K562 (cell line): ENCODE data around the gene HSPH1. TPM values are rescaled to one million over a fixed set of nuclear protein-coding genes. Genes with fewer than 3 reads are reported as not detected.
A peak's percentile ranks its signal among the peaks of the same experiment; 100 is the strongest.

ENCODE experiments used
- BHLHE40 ChIP-seq: IDR thresholded peaks from 2 replicates; pipeline ENCODE4 v1.6.1; 2011; ENCODE audit warnings: low read length, improper control_type of control experiment
- ELF1 ChIP-seq: fragments of 200-800 bp; sonication (Bioruptor generic); IDR thresholded peaks from 2 replicates; pipeline ENCODE4 v1.6.1; 2016; ENCODE audit warnings: missing genetic modification characterization, missing compliant biosample characterization
- FUS ChIP-seq: fragments of 200-400 bp; formaldehyde crosslinking; optimal IDR thresholded peaks from 2 replicates; pipeline ENCODE3; 2017; ENCODE audit warnings: low read depth, low read length
- SMARCE1 ChIP-seq: fragments of 450-650 bp; IDR thresholded peaks from 2 replicates; pipeline ENCODE4 v1.7.1; 2016; ENCODE audit warnings: mild to moderate bottlenecking
- ZBTB8A ChIP-seq: fragments of 450-650 bp; IDR thresholded peaks from 2 replicates; pipeline ENCODE4 v1.6.1; 2018; ENCODE audit warnings: mild to moderate bottlenecking, moderate library complexity; ENCODE audit not compliant: partially characterized antibody
- ZEB2 ChIP-seq: fragments of 450-650 bp; IDR thresholded peaks from 2 replicates; pipeline ENCODE4 v1.6.1; 2016
- ZNF316 ChIP-seq: fragments of 450-650 bp; IDR thresholded peaks from 2 replicates; pipeline ENCODE4 v1.6.1; 2016
- ZNF551 ChIP-seq: fragments of 250-450 bp; sonication (Bioruptor Pico); IDR thresholded peaks from 2 replicates; pipeline ENCODE4 v1.5.0; 2021; ENCODE audit warnings: mild to moderate bottlenecking, moderate library complexity
- ZNF75A ChIP-seq: fragments of 450-650 bp; formaldehyde crosslinking; IDR thresholded peaks from 2 replicates; pipeline ENCODE4 v1.4.0; 2020; ENCODE audit warnings: mild to moderate bottlenecking
- polyA plus RNA-seq, 8 experiments: library from polyadenylated mRNA; depleted of rRNA in 4 of 8; stranded (reverse) in 5 of 8; unstranded in 3 of 8; fragments of >200 nt; fragmentation: Nextera tagmentation in 2 of 8; fragmentation: Illumina TruSeq in 1 of 8; extraction: Ambion mirVana in 2 of 8; extraction: Trizol in 1 of 8; gene quantifications; 2 replicates each; pipeline versions ENCODE4 v1.2.1 to v1.2.3, GENCODE V29; 2011 to 2014; ENCODE audit warnings: inconsistent platforms in 1 of 8, missing spikeins in 1 of 8
- total RNA-seq, 7 experiments: library from RNA; depleted of rRNA in 6 of 7; stranded (reverse); fragments of >200 nt in 6 of 7; fragmentation: Illumina TruSeq in 2 of 7; extraction: Trizol in 2 of 7; gene quantifications; 2 replicates each; pipeline versions ENCODE4 v1.2.1 to v1.2.3, GENCODE V29; 2011 to 2021; ENCODE audit warnings: low replicate concordance in 1 of 7
- TF ChIP-seq, protein P1 (sequence below): fragments of 250-450 bp; sonication (Bioruptor Pico); IDR thresholded peaks from 2 replicates; pipeline ENCODE4 v1.6.1; 2021; ENCODE audit warnings: mild to moderate bottlenecking
- TF ChIP-seq, protein P2 (sequence below): sonication (generic); IDR thresholded peaks from 2 replicates; pipeline ENCODE4 v1.6.1; 2016
- TF ChIP-seq, protein P3 (sequence below): fragments of 450-650 bp; IDR thresholded peaks from 2 replicates; pipeline ENCODE4 v1.6.1; 2016; ENCODE audit warnings: low read depth
- TF ChIP-seq, protein P4 (sequence below): fragments of 450-650 bp; IDR thresholded peaks from 2 replicates; pipeline ENCODE4 v1.6.1; 2016
- TF ChIP-seq, protein P5 (sequence below): IDR thresholded peaks from 2 replicates; pipeline ENCODE4 v1.6.1; 2012; ENCODE audit warnings: low read depth, low read length, improper control_type of control experiment, borderline replicate concordance
- TF ChIP-seq, protein P6 (sequence below), 3 experiments: IDR thresholded peaks in 2 of 3; conservative IDR thresholded peaks in 1 of 3; 2 replicates each; pipeline ENCODE4 v1.5.1; 2011 to 2012; ENCODE audit warnings: low read length in 3 of 3, mild to moderate bottlenecking in 3 of 3, control low read depth in 2 of 3, improper control_type of control experiment in 1 of 3, inconsistent platforms in 1 of 3, low read depth in 1 of 3, mixed read lengths in 1 of 3, moderate library complexity in 1 of 3; ENCODE audit not compliant: insufficient read depth in 2 of 3

The HSPH1 gene
- total and polyA plus RNA-seq, 9 of the 15 experiments (the other 6 are each of a cell fraction or from before 2014, with no cell fraction given), result 34.6 to 104 (median 64.7) TPM

DNA sequence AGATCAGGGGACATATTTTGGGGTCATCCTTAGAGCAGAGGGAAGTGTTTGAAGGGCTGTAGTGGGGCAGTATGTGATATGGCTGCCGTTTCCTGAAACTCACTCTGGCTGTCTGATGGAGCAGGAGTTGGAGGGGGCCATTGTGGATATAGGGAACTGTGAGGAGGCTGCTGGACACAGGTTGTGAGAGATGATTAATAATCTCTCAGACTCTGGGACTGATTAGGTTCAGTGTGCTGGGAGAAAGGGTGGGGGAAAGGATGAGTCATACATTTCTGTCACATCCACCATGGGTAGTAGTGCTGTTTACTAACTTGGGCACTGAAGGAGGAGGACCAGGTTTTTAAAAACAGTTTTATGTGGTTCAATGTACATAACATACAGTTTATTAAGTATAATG lies 42.9 kb upstream of the HSPH1 start (continued):
- TF ChIP-seq, protein P1, sequence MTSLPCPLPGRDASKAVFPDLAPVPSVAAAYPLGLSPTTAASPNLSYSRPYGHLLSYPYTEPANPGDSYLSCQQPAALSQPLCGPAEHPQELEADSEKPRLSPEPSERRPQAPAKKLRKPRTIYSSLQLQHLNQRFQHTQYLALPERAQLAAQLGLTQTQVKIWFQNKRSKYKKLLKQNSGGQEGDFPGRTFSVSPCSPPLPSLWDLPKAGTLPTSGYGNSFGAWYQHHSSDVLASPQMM, result no peak
- TF ChIP-seq, protein P2, sequence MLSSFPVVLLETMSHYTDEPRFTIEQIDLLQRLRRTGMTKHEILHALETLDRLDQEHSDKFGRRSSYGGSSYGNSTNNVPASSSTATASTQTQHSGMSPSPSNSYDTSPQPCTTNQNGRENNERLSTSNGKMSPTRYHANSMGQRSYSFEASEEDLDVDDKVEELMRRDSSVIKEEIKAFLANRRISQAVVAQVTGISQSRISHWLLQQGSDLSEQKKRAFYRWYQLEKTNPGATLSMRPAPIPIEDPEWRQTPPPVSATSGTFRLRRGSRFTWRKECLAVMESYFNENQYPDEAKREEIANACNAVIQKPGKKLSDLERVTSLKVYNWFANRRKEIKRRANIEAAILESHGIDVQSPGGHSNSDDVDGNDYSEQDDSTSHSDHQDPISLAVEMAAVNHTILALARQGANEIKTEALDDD, result peak; percentile 85
- TF ChIP-seq ZNF75A, result no peak
- no peak for TF ChIP-seq ZNF551
- peak; percentile 83 for TF ChIP-seq ZEB2
- TF ChIP-seq SMARCE1, result peak; percentile 92
- peak; percentile 33 for TF ChIP-seq ZNF316
- TF ChIP-seq BHLHE40, result 0 out of 2 replicates have a peak, but pooled peaks have one; percentile 12
- TF ChIP-seq, protein P3, sequence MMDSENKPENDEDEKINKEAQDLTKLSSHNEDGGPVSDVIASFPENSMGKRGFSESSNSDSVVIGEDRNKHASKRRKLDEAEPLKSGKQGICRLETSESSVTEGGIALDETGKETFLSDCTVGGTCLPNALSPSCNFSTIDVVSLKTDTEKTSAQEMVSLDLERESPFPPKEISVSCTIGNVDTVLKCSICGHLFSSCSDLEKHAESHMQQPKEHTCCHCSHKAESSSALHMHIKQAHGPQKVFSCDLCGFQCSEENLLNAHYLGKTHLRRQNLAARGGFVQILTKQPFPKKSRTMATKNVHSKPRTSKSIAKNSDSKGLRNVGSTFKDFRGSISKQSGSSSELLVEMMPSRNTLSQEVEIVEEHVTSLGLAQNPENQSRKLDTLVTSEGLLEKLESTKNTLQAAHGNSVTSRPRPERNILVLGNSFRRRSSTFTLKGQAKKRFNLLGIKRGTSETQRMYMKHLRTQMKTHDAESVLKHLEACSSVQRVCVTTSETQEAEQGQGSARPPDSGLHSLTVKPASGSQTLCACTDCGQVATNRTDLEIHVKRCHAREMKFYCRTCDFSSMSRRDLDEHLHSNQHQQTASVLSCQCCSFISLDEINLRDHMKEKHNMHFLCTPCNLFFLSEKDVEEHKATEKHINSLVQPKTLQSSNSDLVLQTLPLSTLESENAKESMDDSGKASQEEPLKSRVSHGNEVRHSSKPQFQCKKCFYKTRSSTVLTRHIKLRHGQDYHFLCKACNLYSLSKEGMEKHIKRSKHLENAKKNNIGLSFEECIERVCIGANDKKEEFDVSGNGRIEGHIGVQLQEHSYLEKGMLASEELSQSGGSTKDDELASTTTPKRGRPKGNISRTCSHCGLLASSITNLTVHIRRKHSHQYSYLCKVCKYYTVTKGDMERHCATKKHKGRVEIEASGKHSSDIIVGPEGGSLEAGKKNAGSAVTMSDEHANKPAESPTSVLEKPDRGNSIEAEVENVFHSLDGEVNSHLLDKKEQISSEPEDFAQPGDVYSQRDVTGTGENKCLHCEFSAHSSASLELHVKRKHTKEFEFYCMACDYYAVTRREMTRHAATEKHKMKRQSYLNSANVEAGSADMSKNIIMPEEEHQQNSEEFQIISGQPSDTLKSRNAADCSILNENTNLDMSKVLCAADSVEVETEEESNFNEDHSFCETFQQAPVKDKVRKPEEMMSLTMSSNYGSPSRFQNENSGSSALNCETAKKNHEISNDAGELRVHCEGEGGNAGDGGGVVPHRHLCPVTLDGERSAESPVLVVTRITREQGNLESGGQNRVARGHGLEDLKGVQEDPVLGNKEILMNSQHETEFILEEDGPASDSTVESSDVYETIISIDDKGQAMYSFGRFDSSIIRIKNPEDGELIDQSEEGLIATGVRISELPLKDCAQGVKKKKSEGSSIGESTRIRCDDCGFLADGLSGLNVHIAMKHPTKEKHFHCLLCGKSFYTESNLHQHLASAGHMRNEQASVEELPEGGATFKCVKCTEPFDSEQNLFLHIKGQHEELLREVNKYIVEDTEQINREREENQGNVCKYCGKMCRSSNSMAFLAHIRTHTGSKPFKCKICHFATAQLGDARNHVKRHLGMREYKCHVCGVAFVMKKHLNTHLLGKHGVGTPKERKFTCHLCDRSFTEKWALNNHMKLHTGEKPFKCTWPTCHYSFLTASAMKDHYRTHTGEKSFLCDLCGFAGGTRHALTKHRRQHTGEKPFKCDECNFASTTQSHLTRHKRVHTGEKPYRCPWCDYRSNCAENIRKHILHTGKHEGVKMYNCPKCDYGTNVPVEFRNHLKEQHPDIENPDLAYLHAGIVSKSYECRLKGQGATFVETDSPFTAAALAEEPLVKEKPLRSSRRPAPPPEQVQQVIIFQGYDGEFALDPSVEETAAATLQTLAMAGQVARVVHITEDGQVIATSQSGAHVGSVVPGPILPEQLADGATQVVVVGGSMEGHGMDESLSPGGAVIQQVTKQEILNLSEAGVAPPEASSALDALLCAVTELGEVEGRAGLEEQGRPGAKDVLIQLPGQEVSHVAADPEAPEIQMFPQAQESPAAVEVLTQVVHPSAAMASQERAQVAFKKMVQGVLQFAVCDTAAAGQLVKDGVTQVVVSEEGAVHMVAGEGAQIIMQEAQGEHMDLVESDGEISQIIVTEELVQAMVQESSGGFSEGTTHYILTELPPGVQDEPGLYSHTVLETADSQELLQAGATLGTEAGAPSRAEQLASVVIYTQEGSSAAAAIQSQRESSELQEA, result no peak
- TF ChIP-seq, protein P4, sequence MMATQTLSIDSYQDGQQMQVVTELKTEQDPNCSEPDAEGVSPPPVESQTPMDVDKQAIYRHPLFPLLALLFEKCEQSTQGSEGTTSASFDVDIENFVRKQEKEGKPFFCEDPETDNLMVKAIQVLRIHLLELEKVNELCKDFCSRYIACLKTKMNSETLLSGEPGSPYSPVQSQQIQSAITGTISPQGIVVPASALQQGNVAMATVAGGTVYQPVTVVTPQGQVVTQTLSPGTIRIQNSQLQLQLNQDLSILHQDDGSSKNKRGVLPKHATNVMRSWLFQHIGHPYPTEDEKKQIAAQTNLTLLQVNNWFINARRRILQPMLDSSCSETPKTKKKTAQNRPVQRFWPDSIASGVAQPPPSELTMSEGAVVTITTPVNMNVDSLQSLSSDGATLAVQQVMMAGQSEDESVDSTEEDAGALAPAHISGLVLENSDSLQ, result peak; percentile 89
- no peak for TF ChIP-seq FUS
- TF ChIP-seq, protein P5, sequence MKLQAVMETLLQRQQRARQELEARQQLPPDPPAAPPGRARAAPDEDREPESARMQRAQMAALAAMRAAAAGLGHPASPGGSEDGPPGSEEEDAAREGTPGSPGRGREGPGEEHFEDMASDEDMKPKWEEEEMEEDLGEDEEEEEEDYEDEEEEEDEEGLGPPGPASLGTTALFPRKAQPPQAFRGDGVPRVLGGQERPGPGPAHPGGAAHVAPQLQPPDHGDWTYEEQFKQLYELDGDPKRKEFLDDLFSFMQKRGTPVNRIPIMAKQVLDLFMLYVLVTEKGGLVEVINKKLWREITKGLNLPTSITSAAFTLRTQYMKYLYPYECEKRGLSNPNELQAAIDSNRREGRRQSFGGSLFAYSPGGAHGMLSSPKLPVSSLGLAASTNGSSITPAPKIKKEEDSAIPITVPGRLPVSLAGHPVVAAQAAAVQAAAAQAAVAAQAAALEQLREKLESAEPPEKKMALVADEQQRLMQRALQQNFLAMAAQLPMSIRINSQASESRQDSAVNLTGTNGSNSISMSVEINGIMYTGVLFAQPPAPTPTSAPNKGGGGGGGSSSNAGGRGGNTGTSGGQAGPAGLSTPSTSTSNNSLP, result peak; percentile 37; the same call in 1 of the 2 replicates
- no peak for TF ChIP-seq ZBTB8A
- TF ChIP-seq ELF1 (tag), result no peak
- TF ChIP-seq, protein P6, sequence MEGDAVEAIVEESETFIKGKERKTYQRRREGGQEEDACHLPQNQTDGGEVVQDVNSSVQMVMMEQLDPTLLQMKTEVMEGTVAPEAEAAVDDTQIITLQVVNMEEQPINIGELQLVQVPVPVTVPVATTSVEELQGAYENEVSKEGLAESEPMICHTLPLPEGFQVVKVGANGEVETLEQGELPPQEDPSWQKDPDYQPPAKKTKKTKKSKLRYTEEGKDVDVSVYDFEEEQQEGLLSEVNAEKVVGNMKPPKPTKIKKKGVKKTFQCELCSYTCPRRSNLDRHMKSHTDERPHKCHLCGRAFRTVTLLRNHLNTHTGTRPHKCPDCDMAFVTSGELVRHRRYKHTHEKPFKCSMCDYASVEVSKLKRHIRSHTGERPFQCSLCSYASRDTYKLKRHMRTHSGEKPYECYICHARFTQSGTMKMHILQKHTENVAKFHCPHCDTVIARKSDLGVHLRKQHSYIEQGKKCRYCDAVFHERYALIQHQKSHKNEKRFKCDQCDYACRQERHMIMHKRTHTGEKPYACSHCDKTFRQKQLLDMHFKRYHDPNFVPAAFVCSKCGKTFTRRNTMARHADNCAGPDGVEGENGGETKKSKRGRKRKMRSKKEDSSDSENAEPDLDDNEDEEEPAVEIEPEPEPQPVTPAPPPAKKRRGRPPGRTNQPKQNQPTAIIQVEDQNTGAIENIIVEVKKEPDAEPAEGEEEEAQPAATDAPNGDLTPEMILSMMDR (IDR thresholded peaks at IDR 0.05 in 2 of 3, conservative IDR thresholded peaks at IDR 0.05 in 1 of 3; ENCODE audit: insufficient read depth in 2 of 3, low read depth in 1 of 3, low read length in 3 of 3), result no peak
